ENCODE data around the gene PCYT1B.

PCYT1B gene

GRCh38 chrX:24603191-24603590, 44.0 kb downstream of the PCYT1B start:
- Histone ChIP-seq H3K9me3 (no peaks in the 10 kb centered on the region), H3K4me3 (no peak overlapping the region), H3K27me3 (no peaks in the 10 kb centered on the region), H3K27ac (no peak overlapping the region), H3K4me1 (no peaks in the 10 kb centered on the region), H3K36me3 (no peaks in the 10 kb centered on the region)
- TF ChIP-seq CTCF (IDR thresholded peaks at IDR 0.05), result no peak
- intact Hi-C loops (cut with DNase I; ENCODE audit: low total_unique reads), result no loop called here
- no peak for DNase-seq

GRCh38 chrX:24601858-24602257, 45.3 kb downstream of the PCYT1B start:
- intact Hi-C loops (cut with DNase I; ENCODE audit: low total_unique reads), result no loop called here
- no peaks in the 10 kb centered on the region for H3K9me3 ChIP-seq
- H3K4me1 ChIP-seq, result no peaks in the 10 kb centered on the region
- no peaks in the 10 kb centered on the region for H3K27me3 ChIP-seq
- no peak for TF ChIP-seq CTCF (IDR thresholded peaks at IDR 0.05)
- no peaks in the 10 kb centered on the region for H3K36me3 ChIP-seq
- no peak overlapping the region for H3K4me3 ChIP-seq
- DNase-seq, result no peak
- H3K27ac ChIP-seq, result no peak overlapping the region

GRCh38 chrX:24594501-24594900, 52.6 kb downstream of the PCYT1B start:
- H3K4me3 ChIP-seq, result no peak overlapping the region
- no peak for TF ChIP-seq CTCF (IDR thresholded peaks at IDR 0.05)
- DNase-seq, result no peak
- H3K36me3 ChIP-seq, result no peaks in the 10 kb centered on the region
- intact Hi-C loops (cut with DNase I; ENCODE audit: low total_unique reads), result no loop called here
- H3K9me3 ChIP-seq, result no peaks in the 10 kb centered on the region
- H3K27ac ChIP-seq, result no peak overlapping the region
- no peaks in the 10 kb centered on the region for H3K27me3 ChIP-seq
- no peaks in the 10 kb centered on the region for H3K4me1 ChIP-seq

GRCh38 chrX:24590111-24590510, 57.0 kb downstream of the PCYT1B start:
- intact Hi-C loops (cut with DNase I; ENCODE audit: low total_unique reads), result no loop called here
- H3K27me3 ChIP-seq, result no peaks in the 10 kb centered on the region
- no peak for TF ChIP-seq CTCF (IDR thresholded peaks at IDR 0.05)
- no peak for DNase-seq
- no peak overlapping the region for H3K27ac ChIP-seq
- no peak overlapping the region for H3K4me3 ChIP-seq
- H3K4me1 ChIP-seq, result no peaks in the 10 kb centered on the region
- H3K9me3 ChIP-seq, result no peaks in the 10 kb centered on the region
- no peaks in the 10 kb centered on the region for H3K36me3 ChIP-seq

GRCh38 chrX:24577091-24577490, 70.1 kb downstream of the PCYT1B start:
- no peak for DNase-seq
- H3K27me3 ChIP-seq, result no peaks in the 10 kb centered on the region
- intact Hi-C loops (cut with DNase I; ENCODE audit: low total_unique reads), result no loop called here
- H3K4me3 ChIP-seq, result no peak overlapping the region
- no peaks in the 10 kb centered on the region for H3K9me3 ChIP-seq
- H3K4me1 ChIP-seq, result peaks cover 0 to 6% (median 0%) of the 10 kb centered on the region in 4 donors
- H3K36me3 ChIP-seq, result no peaks in the 10 kb centered on the region
- TF ChIP-seq CTCF (IDR thresholded peaks at IDR 0.05), result no peak
- H3K27ac ChIP-seq, result no peak overlapping the region

GRCh38 chrX:24575496-24575895, 71.7 kb downstream of the PCYT1B start:
- Histone ChIP-seq H3K9me3 (no peaks in the 10 kb centered on the region), H3K36me3 (no peaks in the 10 kb centered on the region), H3K27ac (no peak overlapping the region), H3K4me1 (peaks cover 0 to 4% (median 0%) of the 10 kb centered on the region in 4 donors), H3K27me3 (no peaks in the 10 kb centered on the region), H3K4me3 (no peak overlapping the region)
- no peak for TF ChIP-seq CTCF (IDR thresholded peaks at IDR 0.05)
- DNase-seq, result no peak
- intact Hi-C loops (cut with DNase I; ENCODE audit: low total_unique reads), result no loop called here
